ENCODE measurements around the gene ALG13. TPM values are rescaled to one million over a fixed set of nuclear protein-coding genes. Genes with fewer than 3 reads are reported as not detected.
A peak's percentile ranks its signal among the peaks of the same experiment; 100 is the strongest.
"Not testable (repeated sequence)": the region's sequence is repeated elsewhere in the genome, so short reads cannot be mapped to it uniquely, and the experiment has no call there.

ALG13 gene
- total RNA-seq, result 32.9 and 42.3 TPM in 2 replicates

DNA sequence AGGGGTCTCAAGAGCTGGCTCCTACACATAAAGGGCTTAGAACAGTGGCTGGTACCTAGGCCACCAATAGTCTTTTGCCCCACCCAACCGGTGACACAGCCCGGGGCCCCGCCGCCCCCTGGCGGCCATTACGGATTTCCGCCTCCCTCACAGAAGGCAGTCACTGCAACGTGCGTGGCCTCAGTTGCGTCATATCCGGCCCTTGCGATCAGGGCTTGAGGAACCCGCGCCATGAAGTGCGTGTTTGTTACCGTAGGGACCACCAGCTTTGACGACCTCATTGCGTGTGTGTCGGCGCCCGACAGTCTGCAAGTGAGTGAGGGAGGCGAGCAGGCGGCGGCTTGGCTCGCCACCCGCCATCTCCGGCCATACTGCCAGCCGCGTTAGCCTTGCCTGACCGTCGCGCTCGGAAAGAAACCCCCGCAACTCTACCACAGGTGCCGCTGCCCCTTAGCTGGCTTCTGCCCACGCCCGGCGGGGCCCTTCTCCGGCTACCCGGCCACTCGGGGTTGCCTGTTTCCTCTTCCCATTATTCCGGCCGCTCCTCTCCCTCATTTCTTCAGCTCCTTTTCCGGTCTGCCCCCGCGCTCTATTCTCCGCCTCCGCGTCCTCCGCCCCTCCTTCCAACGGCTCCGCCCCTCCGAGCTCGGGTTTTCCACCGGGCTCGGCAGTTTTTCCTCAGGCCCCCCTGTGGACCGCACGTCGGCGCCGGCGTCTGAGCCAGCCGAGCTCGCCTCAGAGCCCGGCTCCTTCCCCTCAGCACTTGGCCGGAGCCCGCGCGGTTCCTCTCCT lies at the start of gene ALG13:
ALG13 (plus strand) TSS at position 183 of the 792 bp plus-strand sequence; CDS start at position 232, 49 bp downstream.
- DNase-seq (ENCODE audit: low read depth in 2 of 2), result peak; percentile 88 to 93

GRCh38 chrX:111634823-111635729 lies 45.9 kb upstream of the ALG13 start:
- peak in 1 of 2 donors; percentile 41 for DNase-seq (ENCODE audit: low read depth in 2 of 2)

DNA sequence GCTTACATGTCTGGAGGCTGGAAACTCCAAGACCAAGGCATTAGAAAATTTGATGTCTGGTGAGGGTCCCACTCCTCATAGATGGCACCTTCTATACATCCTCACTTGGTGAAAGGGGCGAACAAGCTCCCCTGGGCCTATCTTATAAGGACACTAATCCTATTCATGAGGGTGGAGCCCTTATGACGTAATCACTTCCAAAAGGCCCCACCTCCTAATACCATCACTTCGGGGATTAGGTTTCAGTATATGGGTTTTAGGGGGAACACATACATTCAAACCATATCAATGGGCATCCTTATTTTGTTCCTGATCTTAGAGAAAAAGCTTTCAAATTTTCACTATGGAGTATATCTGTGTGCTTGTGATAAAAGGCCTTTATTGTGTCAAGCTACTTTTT lies 39.0 kb upstream of the ALG13 start:
- DNase-seq (ENCODE audit: low read depth in 2 of 2), result no peak

DNA sequence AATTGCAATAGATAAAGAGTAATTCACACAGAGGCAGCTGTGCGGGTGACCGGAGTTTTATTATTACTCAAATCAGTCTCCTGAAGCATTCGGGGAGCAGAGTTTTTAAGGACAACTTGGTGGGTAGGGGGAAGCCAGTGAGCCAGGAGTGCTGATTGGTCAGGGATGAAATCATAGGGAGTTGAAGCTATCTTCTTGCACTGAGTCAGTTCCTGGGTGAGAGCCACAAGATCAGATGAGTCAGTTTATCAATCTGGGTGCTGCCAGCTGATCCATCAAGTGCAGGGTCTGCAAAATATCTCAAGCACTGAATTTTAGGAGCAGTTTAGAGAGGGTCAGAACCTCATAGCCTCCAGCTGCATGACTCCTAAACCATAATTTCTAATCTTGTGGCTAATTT lies 35.8 kb upstream of the ALG13 start:
- DNase-seq (ENCODE audit: low read depth in 2 of 2), result not testable (repeated sequence)

- no peak for DNase-seq (ENCODE audit: low read depth in 2 of 2)
Observed at GRCh38 chrX:111645607-111646006, 35.4 kb upstream of the ALG13 start.

DNA sequence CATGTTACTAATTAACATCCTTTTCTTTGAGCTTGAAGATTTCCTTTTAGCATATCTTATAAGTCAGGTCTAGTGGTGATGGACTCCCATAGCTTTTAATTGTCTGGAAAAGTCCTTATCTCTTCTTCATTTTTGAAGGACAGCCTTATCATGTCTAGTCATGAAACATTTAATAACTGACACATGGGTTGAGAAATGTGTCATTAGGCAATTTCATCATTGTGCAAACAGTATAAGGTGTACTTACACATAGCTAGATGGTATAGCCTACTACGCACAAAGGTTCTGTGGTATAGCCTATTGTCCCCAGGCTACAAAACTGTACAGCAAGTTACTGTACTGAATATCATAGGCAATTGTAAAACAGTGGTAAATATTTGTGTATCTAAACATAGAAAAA lies 34.5 kb upstream of the ALG13 start:
- DNase-seq (ENCODE audit: low read depth in 2 of 2), result no peak

DNA sequence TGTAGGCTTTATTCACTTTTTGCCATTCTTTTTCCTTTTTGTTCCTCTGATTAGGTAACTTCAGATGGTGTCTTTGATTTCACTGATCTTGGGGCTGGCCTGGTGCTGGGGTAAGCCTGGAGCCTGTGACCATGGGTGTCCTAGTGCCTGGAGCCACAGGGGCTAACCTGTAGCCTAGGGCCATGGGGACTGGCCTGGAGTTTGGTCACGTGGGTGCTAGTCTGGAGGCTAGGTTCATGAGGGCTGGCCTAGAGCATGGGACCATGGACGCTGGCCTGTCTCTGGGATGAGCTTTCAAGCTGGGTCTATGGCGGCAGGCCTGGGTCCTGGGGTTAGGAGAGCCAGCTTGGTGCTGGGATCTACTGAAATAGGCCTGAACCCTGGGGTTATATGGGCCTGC lies 32.2 kb upstream of the ALG13 start:
- DNase-seq (ENCODE audit: low read depth in 2 of 2), result no peak

DNA sequence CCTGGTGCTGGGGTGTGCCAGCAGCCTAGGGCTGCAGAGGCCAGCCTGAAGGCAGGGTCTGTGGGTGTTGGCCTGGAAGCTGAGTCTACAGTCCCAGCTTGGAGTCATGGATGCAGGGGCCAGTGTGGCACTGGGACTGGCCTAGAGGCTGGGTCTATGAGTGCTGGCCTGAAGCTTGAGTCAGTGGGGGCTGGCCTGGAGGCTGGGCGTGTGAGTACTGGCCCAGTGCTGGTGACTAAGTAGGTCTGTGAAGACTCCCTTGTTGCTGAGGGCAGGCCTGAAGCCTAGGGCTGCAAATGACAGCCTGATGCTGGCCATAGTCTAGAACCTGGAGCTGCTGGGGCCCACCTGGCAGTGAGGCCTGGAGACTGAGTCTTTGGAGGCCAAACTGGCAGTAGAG lies 31.3 kb upstream of the ALG13 start:
- DNase-seq (ENCODE audit: low read depth in 2 of 2), result no peak

- no peak for DNase-seq (ENCODE audit: low read depth in 2 of 2)
Observed at GRCh38 chrX:111650845-111651244, 30.1 kb upstream of the ALG13 start.

- DNase-seq (ENCODE audit: low read depth in 2 of 2), result no peak
Observed at GRCh38 chrX:111652719-111653118, 28.3 kb upstream of the ALG13 start.

GRCh38 chrX:111661241-111661640 lies 19.7 kb upstream of the ALG13 start:
- no peak for DNase-seq (ENCODE audit: low read depth in 2 of 2)

GRCh38 chrX:111662292-111662691 lies 18.7 kb upstream of the ALG13 start:
- DNase-seq (ENCODE audit: low read depth in 2 of 2), result no peak

DNA sequence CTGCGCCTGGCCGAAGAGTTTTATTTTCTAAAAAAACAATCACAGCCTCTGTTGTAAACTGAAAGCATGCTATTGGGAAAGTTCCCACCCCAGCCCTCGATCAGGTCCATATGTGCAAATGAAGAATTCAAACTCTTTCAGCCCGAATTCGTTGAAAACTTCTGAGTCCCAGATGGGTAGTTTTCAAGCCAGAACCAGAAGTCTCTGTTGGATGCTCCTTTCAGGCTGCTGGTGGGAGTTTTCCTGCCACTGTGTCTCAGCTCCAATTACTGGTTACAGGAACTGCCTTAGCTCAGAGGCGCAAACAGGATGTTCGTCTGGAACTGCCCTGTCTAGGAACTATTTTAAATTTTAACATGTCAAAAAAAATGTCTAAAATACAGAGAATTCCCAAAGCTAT lies 9.3 kb upstream of the ALG13 start:
- DNase-seq (ENCODE audit: low read depth in 2 of 2), result peak in 1 of 2 donors; percentile 7

GRCh38 chrX:111687305-111687704 lies 6.3 kb downstream of the ALG13 start:
- DNase-seq (ENCODE audit: low read depth in 2 of 2), result no peak

- DNase-seq (ENCODE audit: low read depth in 2 of 2), result no peak
Observed at GRCh38 chrX:111695297-111695880, 14.4 kb downstream of the ALG13 start.

- peak; percentile 2 to 11 for DNase-seq (ENCODE audit: low read depth in 2 of 2)
Observed at GRCh38 chrX:111719426-111720210, 38.6 kb downstream of the ALG13 start.

DNA sequence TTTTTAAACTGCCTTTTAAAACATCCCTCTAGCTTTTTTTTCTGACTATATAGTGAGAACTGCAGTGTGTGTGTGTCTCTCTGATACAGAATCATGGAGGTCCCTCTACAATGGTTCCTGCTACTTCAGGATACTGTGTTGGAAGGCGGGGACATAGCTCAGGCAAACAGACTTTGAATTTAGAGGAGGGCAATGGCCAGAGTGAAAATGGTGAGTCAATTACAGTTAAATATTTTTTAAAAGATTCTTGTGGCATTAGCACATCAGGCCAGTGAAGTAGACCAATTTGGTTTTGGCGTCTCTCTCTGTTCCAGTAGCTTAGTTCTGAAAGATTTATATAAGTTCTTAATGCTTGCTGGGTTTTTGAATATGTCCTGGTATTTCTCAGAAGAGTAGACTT lies 47.1 kb downstream of the ALG13 start:
- no peak for DNase-seq (ENCODE audit: low read depth in 2 of 2)

- no peak for DNase-seq (ENCODE audit: low read depth in 2 of 2)
Observed at GRCh38 chrX:111731351-111731750, 50.4 kb downstream of the ALG13 start.

- no peak for DNase-seq (ENCODE audit: low read depth in 2 of 2)
Observed at GRCh38 chrX:111736571-111736970, 55.6 kb downstream of the ALG13 start.

GRCh38 chrX:111742018-111742417 lies 61.0 kb downstream of the ALG13 start:
- no peak for DNase-seq (ENCODE audit: low read depth in 2 of 2)

DNA sequence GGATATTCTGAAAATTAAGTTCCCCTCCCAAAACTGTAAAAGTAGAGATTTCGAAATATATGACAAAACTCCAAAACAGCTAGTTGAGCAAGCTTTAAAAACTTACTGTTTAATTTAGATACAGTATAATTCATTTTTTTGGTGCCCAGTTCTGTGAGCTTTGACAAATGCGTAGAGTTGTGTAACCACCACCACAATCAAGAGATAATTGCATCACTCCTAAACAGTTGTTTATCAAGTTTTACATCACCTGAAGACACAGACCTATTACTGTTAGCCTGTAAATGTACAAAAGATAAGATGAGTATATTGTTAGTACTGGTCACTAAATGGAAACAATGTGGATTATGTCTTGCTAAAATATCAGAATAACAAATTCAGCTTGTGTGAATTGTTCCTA lies 62.3 kb downstream of the ALG13 start:
- DNase-seq (ENCODE audit: low read depth in 2 of 2), result no peak
